GM11168 (cell line): Measurements from ENCODE around the gene POLD1.

Source experiments
- in situ Hi-C: fragments of 300-500 bp; cut with MboI; formaldehyde crosslinking; loops from one replicate; pipeline ENCODE4 v1.12.0; 2022; ENCODE audit warnings: low sequenced_read_pairs; ENCODE audit not compliant: unreplicated experiment

POLD1 gene

DNA sequence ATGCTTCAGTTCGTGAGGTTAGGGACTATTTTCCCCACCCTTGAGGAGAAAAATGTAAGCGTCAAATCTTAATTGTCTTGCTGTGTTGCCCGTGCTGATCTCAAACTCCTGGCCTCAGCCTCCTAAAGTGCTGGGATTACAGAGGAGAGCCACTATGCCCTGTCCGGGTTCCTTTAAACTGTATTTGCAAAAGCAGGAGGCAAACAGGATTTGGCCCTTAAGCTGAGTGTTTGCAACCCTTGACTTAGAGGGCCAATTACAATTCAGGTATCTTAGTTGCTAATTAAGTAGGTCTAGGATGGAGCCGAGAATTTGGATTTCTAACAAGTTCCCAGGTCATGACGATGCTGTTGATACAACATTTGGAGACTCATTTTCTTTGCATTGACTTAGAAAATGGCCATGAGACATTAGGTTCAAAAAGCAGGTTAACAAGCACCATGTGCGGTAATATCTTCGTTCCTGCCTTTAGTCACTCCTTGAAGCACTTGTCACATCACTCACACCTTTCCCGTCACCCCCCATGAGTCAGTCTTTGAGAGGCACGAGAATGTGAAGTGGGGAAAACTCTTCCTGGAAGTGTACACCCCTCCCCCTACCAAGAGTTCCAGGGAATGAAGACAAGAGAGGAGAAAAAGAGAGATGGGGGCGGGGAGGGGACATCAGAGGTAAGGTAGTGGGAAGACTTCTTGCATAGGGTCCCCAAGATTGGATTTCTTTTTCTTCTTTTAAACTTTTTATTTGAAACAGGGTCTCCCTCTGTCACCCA lies 21.3 kb upstream of the POLD1 start:
- in situ Hi-C loops: loop anchor here (25.0 kb wide), 1 partner anchor 424 kb away; the partner anchor contains the start of gene ACP4

DNA sequence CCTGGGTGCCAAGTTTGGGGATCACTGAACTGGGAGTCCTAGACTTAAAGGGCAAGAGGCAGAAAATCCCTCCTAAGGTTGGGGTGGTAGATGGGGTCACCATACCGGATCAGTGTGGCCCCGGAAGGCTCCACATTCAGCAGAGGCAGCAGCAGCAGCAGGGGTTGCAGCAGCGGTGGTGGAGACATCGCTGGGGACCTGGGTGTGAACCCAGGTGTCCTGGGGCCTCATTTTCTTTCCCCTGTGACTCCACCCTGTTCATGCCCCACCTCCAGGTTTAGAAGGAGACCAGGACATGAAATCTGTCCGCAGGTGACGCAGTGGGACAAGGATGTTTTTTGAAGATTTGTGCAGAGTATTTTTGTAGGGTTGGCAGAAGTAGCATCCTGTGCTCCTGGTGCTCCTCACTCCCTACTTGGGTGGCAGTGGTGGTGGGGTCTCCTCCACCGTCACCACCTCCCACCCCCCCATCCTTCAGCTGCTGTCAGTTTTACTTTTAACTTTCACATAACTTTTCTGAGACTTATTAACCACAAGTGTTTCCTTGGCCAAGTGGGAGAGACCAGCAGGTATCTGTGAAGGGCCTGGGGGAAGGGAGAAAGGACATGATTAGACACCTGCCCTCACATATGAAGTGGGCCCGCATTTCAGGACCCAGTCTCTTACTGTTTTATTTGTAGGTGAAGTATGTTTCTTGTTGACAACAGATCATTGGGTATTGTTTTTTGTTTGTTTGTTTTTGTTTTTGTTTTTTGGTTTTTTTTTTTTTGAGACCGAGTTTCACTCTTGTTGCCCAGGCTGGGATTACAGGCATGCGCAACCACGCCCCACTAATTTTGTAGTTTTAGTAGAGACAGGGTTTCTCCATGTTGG lies 18.5 kb upstream of the POLD1 start, which contains the start of gene NAPSA:
Gene NAPSA, minus strand, starts transcription at position 206 of the 873 bp plus-strand sequence. Its CDS starts 18 bp downstream, at position 188.
- in situ Hi-C loops: loop anchor here (5.0 to 25.0 kb wide), 2 partner anchors 97 to 422 kb away; partner anchors contain the start of gene ACP4

DNA sequence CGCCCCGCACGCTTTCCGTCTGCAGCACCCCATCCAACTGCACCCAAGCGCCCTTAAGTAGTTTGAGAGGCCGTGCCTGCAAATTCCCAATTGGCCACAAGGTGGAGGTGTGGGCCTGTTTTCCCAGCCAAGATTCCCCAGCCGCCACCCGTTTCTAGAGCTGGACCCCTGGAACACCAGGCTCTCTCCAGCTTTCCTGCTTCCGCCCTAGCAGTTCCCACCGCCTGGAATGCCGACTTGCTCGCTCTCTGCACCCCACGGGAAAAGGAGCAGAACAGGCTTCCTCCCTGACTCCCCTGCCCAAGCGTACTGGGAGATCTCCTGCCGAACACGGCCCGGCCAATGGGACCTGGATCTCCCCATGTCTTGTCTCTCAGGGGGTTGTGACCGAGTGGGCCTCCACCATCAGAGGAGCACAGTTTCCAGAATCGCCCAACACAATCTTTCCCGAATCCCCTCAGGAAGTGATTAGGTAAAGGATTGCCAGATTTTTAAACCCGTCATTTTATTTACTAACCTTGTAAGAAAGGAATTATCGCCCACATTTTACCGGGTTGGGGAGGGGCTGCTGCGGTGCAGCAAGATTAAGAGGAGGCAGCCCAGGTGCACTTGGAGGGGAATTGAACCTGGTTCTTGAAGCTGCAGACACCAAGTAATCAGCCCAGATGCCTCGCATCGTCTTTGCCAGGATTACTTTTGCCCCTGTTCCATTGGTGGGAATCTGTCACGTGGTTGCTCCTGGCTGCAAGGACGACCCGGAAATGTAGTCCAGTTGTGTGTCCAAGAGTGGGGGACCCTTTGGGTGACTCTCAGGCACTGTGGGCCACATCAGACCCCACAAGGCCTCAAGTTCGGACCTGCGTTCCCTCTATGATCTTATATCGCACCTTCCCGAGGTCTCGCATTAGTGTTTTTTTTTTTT lies 15.2 kb upstream of the POLD1 start:
- in situ Hi-C loops: loop anchor here (5.0 to 25.0 kb wide), 2 partner anchors 93 to 418 kb away; partner anchors contain the start of gene ACP4

DNA sequence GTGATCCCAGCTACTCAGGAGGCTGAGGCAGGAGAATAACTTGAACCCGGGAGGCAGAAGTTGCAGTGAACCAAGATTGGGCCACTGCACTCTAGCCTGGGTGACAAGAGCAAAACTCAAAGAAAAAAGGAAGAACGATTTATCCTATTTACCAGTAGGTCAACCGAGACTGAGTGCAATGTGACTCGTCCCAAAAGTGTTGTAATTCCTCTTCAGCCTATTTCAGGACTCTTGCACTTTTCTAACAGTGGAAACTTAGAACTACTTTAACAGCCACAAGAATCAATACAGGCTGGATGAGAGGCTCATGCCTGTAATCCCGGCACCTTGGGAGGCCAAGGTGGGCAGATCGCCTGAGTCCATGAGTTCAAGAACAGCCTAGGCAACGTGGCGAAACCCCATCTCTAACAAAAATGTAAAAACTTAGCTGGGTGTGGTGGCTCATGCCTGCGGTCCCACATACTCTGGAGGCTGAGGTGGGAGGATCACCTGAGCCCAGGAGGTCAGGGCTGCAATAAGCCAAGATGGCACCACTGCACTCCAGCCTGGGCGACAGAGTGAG lies 12.2 kb upstream of the POLD1 start:
- in situ Hi-C loops: loop anchor here (25.0 kb wide), 1 partner anchor 415 kb away; the partner anchor contains the start of gene ACP4

GRCh38 chr19:50376166-50377050 lies 7.7 kb upstream of the POLD1 start, which contains the start of gene NR1H2:
NR1H2 (plus strand) TSS chr19:50376457; CDS start chr19:50377606, 1,149 bp downstream.
- in situ Hi-C loops: no loop called here

GRCh38 chr19:50377051-50377461 lies 7.1 kb upstream of the POLD1 start:
- in situ Hi-C loops: no loop called here

DNA sequence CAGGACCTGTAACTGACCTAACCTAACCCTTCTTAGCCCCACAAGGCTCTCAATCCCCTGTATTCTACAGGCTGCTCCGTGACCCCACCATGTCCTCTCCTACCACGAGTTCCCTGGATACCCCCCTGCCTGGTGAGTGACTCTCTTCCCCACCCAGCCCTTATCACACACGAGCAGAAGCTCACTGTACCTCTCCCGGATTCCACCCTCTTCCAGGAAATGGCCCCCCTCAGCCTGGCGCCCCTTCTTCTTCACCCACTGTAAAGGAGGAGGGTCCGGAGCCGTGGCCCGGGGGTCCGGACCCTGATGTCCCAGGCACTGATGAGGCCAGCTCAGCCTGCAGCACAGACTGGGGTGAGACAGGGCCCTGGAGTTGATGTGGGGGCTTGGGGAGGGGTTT lies 6.6 kb upstream of the POLD1 start:
- in situ Hi-C loops: no loop called here

- in situ Hi-C loops: no loop called here
These were observed 5.8 kb upstream of the POLD1 start for GRCh38 chr19:50378169-50378862.

GRCh38 chr19:50378863-50379236 lies 5.3 kb upstream of the POLD1 start:
- in situ Hi-C loops: no loop called here

DNA sequence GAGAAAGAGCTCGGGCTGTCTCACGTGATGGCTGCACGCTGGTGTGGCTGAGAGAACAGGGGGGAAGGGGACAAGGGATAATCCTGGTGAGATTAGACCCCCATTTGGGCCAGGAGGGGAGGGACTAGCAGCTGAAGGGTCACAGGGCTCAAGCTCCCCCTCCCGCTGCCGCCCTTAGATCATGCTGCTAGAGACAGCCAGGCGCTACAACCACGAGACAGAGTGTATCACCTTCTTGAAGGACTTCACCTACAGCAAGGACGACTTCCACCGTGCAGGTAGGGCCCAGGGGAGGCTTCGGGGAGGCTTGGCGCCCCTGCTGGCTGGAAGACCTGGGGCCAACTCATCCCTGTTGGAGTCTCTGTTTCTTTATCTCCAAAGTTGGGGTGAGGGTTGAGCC lies 4.5 kb upstream of the POLD1 start:
- in situ Hi-C loops: no loop called here

DNA sequence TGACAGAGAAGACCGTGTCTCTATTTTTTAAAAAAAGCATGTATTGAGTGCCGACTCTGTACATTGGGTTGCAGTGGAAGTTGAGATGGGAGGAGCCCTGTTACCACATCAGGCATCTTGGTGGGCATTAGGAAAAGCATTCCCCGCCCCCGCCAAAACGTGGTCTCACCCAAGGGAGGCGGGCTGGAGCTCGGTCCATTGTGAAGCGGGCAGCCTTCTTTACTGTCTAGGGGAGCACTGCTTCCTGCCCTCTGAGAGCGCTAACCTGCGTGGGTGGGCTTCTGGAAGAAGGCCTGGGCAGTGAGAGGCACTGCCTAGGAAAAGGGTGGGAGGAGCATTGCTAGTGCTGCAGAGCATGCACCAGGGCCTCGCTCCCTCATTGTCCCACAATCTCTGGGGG lies 4.0 kb upstream of the POLD1 start:
- in situ Hi-C loops: no loop called here

DNA sequence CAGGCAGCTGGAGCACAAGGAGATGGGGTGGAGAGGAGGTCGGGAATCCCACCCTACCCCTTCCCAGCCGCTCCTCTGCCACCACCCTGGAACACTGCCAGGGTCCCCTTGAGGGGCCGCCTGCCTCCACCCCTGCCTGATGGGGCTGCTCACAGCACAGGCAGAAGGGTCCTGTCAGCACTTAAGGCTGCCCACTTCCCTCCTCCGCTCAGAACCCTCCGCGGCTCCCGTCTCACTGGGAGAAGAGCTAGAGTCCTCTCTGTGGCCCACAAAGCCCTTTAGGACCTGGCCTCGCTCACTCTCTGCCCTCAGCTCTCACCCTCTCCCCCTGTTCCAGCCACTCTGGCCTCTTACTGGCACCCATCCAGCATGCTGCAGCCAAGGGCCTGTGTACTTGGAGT lies 3.4 kb upstream of the POLD1 start:
- in situ Hi-C loops: no loop called here

DNA sequence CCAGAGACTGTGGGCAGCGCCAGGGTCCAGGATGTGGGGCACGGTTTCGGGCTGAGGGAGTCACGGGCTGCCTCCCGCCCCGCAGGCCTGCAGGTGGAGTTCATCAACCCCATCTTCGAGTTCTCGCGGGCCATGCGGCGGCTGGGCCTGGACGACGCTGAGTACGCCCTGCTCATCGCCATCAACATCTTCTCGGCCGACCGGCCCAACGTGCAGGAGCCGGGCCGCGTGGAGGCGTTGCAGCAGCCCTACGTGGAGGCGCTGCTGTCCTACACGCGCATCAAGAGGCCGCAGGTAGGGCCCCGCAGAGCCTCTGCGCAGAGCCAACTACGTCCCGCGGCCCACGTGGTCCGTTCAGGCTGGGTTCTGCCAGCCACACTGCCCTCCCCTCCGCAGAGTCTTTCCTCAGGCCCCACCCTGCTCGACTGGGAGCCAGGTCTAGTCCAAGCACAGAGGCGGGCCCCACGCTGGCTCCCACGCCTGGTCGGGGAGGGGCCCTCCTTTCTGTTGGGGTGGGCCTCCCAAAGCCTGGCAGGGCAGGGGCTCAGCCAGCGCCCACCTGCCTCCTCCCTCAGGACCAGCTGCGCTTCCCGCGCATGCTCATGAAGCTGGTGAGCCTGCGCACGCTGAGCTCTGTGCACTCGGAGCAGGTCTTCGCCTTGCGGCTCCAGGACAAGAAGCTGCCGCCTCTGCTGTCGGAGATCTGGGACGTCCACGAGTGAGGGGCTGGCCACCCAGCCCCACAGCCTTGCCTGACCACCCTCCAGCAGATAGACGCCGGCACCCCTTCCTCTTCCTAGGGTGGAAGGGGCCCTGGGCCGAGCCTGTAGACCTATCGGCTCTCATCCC lies 2.0 kb upstream of the POLD1 start:
- in situ Hi-C loops: no loop called here

DNA sequence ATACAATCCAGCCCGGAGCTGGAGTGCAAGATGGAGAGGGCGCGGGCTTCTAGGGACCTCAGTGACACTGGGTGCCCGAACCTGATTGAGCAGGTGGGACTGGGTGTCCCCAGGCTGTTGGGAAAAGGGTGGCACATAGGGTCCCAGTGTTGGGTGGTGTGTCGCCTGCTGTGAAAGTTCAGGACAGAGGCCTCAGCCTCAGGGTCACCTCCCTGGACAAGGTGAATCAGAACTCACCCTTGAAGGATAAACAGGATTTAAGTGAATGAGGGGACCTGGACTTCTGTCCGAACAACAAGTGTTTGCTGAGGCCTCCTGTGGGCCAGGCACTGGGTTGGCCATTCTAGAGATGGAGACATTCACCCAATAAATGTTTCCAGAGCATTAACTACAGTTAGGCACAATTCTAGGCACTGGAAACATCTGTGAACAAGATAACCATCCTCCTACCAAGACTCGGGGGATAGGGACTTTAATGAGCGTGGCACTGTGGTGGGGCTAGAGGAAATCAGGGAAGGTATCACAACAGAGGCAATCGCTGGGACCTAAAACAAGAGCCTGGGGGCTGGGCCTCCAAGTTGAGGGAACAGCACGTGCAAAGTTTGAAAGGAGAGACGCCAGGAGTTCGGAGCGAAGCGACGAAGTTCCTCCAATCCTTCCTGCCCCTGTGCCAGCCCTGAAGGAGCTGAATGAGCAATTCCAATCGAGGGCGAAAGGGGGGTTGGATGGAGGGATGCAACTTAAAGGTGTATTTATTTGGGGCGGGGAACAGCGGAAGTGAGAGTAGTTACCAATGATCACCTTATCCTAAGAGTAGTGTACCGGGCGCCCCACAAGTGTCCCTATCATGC lies 921 bp upstream of the POLD1 start:
- in situ Hi-C loops: no loop called here

DNA sequence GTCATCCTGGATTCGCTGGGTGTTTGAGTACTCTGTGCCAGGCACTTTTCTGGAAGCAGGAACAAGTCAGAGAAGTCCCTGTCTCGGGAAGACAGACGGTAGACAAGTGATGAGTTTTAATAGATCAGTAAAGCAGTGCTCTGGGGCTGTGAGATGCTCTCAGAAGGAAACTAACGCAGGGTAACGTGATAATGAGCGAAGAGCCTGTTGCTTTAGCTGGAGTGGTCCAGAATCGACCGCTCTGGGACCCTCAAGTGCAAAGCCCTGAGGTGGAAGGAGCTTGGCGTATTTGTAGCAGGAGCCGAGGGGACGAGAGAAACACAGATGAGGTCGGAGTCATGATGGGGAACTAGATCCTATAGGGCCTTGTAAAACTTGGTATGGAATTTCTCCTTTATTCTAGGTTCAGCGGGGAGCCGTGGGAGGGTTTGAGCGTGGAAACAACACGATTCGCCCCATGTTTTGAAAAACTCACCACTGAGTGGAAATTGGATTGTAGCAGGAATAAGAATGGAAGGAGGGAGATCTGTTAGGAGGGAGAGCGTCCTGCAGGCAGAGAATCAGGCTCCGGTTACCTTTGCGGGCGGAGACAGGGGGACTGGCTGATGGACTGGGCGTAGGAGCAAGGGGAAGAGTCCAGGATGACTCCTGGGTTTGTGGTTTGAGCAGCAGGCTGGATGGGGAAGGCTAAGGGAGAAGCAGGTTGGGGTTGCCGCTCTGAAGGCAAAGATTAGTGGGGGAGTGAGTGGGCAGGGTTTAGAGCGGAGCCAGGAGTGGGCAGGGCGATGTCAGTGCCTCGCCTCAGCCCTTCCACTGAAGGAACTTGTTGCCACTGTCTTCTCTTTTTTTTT lies 763 bp downstream of the POLD1 start:
- in situ Hi-C loops: no loop called here
